ENCODE data around the gene HYCC2.

DNA sequence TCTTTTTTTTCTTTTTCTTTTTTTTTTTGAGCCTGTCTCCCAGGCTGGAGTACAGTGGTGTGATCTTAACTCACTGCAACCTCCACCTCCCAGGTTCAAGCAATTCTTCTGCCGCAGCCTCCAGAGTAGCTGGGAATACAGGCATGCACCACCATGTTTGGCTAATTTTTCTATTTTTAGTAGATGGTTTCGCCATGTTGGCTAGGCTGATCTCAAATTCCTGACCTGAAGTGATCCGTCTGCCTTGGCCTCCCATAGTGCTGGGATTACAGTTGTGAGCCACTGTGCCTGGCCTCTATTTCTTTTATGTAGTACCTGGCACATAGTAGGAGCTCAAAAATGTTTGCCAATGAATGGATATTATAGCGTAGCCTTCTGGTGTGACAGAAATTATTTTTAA lies 37.7 kb upstream of the HYCC2 start:
- TF ChIP-seq CTCF (IDR thresholded peaks at IDR 0.05) (no peak), POLR2A (IDR thresholded peaks at IDR 0.05) (no peak)
